Glomerular endothelial cell (primary cell): ENCODE measurements around the gene RPS15. TPM values are rescaled to one million over a fixed set of nuclear protein-coding genes. Genes with fewer than 3 reads are reported as not detected.
"Not testable (repeated sequence)": the region's sequence is repeated elsewhere in the genome, so short reads cannot be mapped to it uniquely, and the experiment has no call there.

Source experiments
- DNase-seq: peaks from one replicate; pipeline ENCODE4 v3.0.0-alpha.2; 2011; ENCODE audit warnings: low read depth, low spot score; ENCODE audit errors: extremely low read depth
- total RNA-seq: library from RNA; depleted of rRNA; stranded (reverse); fragments of >200 nt; gene quantifications from 2 replicates; pipeline ENCODE4 v1.2.3, GENCODE V29; 2015

RPS15 gene
- total RNA-seq, 1 donor from 2014 or later, result 2,523 TPM

DNA sequence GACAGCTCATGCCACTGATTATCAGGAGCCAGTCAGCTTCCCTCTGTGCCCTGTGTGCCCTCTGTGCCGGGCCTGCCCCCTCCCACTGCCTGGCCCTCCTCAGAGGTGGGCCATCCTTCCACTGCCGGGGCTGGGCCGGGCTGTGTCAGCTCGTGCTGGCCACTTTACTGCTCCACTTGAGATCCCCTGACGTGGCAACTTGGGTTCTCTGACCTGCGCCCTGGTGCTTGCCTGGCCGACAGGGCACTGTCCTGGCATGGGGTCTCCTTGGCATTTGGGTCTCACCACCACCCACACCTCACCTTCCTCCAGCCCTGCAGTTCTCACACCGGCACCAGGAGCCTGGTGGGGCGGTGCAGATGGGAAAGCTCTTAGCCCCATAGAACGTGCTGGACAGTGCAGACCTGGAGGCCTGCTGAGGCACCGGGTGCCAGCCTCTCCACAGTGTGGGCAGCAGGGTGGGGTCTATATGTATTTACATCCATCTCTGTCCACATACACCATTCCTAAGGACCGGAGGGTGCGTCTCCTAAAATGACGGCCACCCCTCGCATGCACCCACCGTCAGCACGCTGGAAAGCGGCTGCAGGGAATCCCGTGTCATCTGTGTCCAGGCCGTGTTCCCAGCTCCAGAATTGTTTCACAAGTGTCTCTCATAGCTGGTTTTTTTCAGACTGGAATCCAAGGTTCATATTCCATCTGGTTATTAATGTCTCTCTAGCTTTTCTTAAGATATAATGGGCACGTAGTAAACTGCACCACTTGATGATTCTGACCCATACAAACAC is 19.1 kb upstream of the RPS15 start:
- no peak for DNase-seq

DNA sequence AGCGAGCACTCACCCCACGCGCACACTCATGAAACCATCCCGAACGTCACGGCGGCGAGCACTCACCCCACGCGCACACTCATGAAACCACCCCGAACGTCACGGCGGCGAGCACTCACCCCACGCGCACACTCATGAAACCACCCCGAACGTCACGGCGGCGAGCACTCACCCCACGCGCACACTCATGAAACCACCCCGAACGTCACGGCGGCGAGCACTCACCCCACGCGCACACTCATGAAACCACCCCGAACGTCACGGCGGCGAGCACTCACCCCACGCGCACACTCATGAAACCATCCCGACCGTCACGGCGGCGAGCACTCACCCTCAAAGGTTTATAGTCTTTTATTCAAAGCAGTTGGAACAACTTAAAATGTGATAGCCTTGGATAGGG is 18.1 kb upstream of the RPS15 start:
- DNase-seq, result not testable (repeated sequence)

DNA sequence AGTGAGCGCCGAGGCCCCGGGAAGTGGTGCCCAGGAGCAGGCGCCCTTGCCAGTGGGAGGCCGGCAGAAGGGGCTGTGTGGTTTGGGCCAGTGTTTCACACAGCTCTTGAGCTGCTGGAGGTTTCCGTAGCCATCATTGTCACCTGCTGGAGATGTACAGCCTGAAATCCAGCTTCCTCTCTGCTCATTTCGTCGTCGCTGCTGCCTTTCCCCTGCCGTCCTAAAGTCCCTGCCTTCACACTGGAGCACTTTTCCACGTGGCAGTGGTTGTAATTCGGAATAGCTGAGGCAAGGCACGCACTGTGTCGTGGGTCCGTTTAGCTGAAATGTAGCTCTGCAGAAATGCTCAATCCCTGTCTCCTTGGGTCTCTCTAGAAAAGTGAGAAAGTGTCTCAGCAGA is 17.6 kb upstream of the RPS15 start:
- DNase-seq, result no peak

DNA sequence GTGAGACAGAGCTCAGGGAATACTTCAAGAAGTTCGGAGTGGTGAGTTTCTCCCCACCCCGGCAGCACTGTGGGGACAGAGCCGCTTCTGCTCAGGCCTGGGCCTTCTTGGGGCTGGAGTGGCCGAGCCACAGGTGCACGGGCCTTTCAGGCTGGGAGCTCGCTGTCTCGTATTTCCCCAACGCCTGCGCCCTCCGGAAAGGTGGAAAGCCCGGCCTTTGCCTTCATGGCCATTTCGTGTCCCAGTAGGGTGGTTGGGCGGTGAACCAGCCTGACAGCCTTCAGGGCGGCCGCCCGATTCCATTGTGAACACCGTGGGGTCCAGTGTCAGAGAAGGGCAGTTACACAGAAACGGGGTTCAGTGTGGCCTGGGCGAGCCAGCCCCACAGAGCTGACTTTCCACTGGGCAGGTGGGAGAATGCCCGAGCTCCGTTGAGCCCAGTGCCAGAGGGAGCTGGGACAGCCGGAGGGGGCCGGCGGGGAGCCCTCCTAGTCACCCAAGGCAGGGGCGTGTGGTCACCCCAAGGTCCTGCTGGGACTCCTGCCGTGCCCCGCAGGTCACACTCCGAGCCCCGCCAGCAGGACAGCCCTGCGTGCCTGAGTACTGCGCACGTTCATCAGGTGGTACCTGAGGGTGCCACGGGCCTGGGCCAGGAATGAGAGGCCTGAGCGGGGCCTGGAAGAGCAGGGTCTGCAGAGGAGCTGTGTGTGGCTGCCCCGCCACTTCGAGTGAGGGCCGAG is 16.8 kb upstream of the RPS15 start:
- DNase-seq, result no peak

DNA sequence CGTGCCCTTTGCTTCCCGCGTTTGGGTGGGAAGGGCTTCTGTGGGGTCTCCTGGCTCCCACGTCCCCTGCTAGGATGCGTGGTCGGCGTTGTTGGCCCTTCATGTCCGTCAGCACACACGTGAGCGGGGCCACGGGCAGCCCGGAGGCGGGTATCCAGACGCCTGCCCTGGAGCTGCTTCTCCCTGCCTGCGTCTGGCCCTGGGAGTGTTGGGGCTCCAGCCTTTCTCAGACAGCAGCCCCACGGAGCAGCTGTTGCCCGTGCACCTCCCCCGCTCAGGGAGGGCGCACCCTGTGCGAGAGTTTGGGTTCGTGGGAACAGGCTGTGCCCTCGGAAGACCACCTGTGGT is 16.3 kb upstream of the RPS15 start:
- DNase-seq, result no peak

DNA sequence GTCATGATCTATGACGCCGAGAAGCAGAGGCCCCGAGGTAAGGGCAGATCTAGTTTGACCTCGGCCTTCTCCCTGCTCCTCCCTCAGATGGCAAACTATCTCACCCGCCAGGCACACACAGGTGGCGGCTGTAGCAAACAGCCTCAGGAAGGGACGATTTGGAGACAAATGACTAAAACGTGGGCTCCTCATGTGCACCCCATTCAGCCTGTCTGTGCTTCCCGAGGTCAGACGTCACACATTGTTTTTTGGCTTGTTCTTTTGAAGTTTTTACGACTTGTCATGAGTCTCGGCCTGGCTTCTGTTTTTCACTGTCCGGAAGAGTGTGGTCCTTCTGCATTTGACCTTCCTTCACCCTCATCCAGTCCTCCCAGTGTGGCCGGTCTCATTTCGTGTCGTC is 15.8 kb upstream of the RPS15 start:
- no peak for DNase-seq

DNA sequence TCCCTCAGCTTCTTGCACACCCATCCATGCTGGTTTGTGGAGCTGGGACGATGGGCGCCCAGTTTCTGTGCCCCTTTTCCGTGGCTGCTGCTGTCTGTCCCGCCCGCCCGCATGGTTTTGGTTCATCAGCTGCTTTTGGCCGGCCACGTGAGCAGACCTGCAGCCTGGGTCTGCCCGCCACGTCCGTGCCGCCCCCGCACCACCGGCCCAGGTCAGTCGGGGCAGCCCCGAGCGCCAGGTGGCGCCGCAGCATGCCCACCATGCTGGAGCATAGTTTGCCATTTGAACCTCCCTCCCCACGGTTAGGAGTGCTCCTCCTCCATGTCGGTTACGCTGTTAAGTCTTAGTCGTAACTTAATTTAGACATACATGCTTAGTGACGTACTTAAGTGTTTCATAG is 15.3 kb upstream of the RPS15 start:
- no peak for DNase-seq

DNA sequence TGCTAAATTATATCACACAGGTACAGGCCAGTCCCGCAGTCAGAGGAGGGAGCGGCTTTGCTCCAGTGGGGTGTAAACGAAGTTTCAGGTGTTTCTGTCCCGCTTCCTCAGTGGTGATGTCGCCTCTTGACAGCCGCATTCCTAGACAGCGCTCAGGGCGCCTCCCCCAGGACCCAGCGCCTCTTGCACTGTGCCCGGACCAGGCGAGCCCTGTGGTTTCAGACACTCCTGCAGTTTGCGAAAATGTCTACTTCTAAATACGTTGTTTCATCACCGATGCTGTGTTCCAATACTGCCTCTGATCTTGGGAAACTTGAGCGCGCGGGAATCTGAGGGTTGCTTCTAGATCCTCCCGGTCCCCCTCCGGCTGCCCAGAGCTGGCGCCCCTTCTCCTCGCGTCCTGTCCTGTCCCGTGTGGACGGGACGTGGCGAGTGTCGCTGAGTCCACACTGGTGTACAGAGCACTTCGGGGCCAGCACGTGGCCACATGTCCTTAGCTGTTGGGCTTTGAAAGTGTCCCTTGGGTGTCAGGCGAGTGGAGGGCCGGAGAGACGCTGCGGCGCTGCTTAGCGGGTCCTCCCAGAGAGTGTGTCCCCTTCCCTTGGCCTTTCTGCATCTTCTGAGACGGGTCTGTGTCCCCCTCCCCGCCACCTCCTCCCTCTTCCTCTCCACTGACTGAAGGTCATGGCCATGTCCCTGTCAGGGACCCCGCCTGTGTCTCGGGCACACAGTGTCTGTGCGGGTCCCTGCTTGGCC is 14.6 kb upstream of the RPS15 start:
- no peak for DNase-seq

DNA sequence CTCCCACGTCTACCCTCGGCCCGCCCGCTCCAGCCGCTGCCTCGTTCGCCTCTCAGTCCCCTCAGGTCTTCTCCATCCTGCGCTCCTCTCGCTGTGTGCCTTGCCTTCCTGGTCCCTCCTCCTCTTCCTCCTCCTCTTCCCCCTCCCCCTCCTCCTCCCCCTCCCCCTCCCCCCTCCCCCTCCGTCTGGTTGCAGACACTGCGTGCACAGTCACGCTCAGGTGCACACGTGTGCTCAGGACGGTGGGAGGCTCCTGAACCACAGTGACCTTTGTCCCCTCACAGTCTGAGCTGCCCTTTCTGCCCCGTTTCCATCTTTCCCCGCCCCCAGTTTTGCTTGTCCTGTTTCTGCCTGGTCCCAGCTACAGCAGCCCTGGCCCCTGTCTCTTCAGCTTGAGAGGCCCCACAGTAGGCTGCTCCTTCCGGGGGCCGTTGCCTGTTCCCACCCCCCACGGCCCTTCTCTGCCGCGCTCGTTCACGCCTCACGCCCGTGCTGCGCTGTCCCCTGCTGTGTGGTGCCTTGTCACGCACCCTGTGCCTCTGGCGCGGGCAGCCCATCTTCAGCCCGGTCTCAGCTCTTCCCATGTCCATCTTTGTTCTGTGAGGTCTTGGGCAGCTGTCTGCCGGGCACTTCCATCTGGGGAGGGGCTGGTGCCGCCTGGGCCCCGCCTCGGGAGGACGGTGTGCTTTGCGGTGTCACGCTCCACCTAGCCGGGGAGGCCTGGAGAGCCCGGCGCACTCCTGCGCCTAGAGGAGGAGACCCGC is 13.8 kb upstream of the RPS15 start:
- DNase-seq, result no peak

DNA sequence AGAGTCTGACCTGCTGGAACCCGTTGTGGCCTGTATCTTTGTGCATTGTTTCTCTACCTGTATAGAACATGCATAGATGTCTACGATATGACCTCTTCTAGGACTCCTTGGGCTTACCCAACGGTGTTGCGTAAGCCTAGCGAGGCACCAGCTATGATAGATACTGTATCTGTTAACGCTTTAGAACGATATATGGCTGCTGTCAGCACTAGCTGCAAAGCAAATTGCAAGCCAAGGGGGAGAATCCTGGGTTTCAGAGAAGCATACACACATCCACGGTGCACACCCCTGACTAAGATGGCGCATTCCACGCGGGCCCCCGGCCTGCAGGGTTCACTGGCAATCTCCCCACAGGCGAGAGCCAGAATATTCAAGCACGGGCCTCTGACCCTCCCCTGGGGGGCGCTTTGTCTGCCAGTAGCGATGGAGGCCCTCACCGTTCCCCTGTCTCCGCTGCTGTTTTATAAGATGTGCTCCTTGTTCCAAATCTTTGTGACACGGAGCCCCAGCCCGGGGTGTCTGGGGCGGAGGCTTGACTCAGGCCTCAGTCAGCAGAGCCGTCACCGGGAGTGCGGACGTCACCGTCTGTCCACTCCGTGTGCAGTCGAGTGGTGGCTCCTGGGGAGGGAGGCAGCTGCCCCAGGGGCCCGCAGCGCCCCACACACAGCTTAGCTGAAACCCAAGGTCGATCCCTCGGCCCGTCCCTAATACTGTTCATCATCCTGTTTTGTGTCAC is 12.9 kb upstream of the RPS15 start:
- no peak for DNase-seq

DNA sequence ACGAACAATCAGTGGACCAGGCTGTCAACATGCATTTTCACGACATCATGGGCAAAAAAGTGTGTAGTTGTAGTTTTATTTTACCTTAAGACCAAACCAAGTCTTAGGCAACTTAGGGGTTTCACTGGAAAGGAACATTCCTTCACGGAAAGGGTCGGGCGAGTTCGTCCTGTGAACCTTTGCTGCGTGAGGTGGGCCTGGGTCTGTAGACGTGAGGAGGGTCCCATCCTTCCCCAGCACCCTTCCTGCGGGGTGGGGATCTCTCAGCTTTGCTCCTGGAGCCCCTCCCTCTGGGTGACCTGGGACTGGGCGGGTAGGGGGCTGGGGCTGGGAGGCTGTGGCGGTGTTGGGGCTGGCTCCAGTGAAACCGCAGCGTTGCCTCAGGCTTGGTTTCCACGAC is 12.3 kb upstream of the RPS15 start:
- no peak for DNase-seq

DNA sequence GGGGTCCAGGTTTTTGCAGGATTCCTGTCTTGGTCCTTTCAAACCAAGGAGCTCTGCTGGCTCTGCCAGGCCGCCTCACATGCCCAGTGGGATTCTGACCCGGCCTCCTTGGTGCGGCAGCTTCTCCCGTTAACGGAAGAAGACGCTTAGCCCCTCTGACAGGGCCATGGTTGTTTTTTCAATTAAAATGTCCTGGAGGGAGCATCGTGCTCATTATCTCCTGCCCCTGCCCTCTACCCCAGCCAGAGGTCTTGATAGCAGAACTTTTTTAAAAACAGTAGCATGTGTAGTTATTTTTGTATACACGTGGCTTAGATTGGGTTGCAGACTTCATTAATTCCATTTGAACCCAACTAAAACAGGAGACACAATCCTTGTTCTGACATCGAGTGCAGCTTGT is 11.5 kb upstream of the RPS15 start:
- no peak for DNase-seq

DNA sequence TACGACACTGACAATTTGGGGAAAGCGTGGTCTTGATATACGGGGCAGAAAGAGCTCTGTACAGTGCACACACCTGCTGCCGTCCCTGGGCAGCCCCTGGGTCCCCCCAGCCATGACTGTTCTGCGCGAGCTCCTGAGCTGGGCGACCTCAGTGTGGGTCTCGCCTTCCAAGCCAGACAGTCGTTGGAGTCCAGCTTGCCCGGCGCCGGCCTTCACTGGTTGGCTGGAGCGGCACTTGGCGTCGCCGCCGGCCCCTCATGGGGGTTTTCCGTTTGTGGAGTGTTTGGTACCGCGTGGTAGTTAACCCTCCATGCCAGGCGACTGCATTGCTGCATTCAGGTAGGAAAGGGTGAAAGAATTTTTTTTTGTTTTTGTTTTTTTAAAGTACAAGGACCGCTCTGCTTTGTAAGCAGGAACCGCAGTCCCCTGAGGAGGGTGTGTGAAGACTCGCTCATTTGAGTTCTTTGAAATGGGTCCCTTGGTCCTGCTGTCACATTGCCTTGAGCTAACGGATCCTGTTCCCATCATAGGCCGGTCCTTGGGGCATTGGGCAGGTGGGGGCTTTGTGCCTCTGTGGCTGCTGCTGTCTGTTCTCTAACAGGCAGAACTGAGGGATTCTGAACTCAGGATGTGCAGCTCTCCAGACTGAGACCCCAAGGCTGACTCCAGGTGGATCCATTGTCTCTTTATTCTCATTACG is 10.8 kb upstream of the RPS15 start:
- DNase-seq, result no peak

DNA sequence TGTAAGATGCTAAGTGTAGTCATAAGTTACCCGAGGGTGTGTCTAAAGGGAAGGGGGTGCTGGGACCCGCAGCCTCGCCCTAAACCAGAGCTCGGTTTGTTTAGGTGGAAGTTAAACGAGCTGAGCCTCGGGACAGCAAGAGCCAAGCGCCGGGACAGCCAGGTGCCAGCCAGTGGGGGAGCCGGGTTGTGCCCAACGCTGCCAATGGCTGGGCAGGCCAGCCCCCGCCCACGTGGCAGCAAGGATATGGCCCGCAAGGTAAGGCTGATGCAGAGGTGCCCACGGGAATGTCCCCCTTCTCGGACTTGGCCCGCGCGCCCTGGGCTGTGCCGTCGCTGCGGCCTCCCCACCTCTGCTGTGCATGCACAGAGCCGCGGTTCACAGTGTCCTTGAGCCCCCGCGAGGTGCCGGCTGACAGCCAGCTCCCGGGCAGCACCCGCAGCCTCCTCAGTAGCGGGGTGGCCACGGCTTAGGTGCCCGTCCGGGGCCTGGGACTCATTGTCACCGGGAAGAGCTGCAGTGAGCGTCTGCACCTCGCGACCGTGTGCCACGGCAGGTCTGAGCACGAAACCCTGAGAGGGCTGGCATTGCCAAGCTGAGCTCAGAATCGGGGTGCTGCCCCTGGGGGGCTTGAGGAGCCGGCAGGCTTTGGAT is 9.3 kb upstream of the RPS15 start:
- no peak for DNase-seq

DNA sequence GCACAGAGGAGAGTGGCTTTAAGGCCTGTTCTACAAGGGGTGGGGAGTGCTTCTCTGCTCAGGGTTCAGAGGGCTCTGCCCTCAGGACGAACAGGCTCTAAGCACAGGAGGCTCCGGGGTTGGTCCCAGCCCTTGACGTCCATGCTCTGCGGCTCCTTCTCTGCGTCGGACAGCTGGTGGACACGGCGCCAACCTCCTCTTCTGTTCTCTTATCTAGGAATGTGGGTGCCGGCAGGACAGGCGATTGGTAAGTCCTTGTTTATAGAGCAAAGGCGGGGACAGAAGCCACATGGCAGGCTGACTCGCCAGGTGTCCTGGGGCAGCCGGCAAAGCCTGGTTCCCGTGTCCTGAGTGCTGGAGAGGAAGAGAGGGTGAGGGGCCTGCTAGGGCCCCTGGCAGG is 8.4 kb upstream of the RPS15 start:
- DNase-seq, result no peak

DNA sequence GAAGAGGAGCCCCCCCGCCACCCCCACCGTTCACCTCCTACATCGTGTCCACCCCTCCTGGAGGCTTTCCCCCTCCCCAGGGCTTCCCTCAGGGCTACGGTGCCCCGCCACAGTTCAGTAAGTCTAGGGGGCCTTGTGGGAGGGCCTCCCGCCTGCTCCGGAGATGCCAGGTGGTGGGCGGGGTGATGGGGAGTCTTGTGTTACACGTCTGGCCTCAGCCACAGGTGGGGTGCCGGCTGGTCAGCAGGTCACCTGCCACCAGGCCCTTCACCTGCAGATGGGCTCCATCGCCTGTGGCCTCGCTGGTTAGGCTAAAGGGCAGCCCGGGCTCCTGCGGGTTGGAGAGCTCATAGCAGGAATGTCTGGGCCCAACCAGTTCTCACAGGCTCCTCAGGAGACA is 8.0 kb upstream of the RPS15 start:
- DNase-seq, result no peak

DNA sequence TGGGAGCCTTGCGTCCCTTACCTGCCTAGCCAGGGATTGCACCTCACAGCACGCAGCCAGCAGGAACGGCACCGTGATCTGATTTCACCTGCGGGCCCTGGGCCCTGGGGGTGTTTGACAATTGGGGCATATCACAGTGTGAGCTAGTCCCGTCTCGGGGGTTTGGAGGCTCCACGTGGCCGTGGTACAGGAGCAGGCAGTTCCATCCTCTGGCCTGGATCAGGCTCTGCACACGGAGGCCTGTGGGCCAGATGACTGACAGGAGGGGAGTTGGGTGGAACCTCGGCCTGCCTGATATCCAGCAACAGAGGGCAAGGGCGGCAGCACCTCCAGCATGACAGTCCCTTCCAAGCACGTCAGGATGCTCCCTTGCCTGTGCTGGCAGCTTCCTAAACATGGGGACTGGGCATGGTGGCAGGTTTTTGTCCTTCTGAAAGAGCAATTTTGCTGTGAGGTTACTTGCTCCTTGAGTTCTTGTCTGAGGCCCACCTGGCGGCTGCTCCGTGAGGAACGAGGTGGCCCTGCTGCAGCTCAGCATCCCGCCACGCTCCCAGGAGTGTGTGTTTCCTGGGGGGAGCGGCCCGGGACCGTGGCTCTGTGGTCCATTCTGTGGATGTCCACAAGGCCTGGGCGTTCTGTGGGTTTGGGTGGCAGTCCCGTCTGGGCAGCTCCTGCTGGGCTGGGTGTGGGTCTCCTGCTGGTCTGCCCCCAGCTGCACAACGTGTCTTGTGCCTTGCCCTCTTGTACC is 6.3 kb upstream of the RPS15 start:
- DNase-seq, result no peak

DNA sequence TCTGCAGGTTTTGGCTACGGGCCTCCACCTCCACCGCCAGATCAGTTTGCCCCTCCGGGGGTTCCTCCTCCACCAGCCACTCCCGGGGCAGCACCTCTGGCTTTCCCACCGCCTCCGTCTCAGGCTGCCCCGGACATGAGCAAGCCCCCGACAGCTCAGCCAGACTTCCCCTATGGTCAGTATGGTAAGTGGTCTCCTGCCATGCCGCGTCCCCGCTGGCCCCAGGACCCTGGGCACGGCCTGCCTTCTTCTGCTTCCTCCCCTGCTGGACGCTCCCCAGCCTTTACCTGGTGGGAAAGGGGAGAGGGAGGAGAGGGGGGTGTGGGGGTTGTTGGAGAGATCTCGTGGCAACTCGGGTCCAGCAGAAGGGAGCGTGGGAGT is 5.7 kb upstream of the RPS15 start:
- no peak for DNase-seq
